DND-41 (cell line): Measurements from ENCODE around the gene SLCO4A1.
A peak's percentile ranks its signal among the peaks of the same experiment; 100 is the strongest.

Experiments
- ATAC-seq: fragments of 200-7000 bp; cut with Tn5 transposase; 3 replicates; pipeline ENCODE4 v1.9.1; 2021; ENCODE audit warnings: low read depth; ENCODE audit not compliant: insufficient read depth
- DNase-seq: peaks from one replicate; pipeline ENCODE4 v3.0.0-alpha.2; 2020
- H2AFZ ChIP-seq: 2 replicates; pipeline ENCODE4 v1.6.0; 2012; ENCODE audit warnings: low read depth, low read length
- H3K27ac ChIP-seq: 2 replicates; pipeline ENCODE4 v1.5.1; 2012; ENCODE audit warnings: low read length, inconsistent platforms
- H3K27me3 ChIP-seq: fragments of 200-600 bp; sonication (generic); 2 replicates; pipeline ENCODE4 v1.6.0; 2012; ENCODE audit warnings: low read length, mild to moderate bottlenecking, inconsistent platforms; ENCODE audit not compliant: insufficient read depth, poor library complexity
- H3K36me3 ChIP-seq: 2 replicates; pipeline ENCODE4 v1.5.1; 2012; ENCODE audit warnings: low read length, inconsistent platforms; ENCODE audit not compliant: insufficient read depth
- H3K4me1 ChIP-seq: 2 replicates; pipeline ENCODE4 v1.5.1; 2012; ENCODE audit warnings: mild to moderate bottlenecking, low read length; ENCODE audit not compliant: insufficient read depth
- H3K4me2 ChIP-seq: 2 replicates; pipeline ENCODE4 v1.6.0; 2012; ENCODE audit warnings: mild to moderate bottlenecking, moderate library complexity, low read length, inconsistent platforms; ENCODE audit not compliant: insufficient read depth
- H3K4me3 ChIP-seq, 2 experiments: fragments of 200-600 bp in 1 of 2; shearing (Covaris generic) in 1 of 2; 2 replicates each; pipeline ENCODE4 v1.5.1; 2012 to 2016; ENCODE audit warnings: inconsistent platforms in 2 of 2, low read length in 2 of 2, mild to moderate bottlenecking in 2 of 2, low read depth in 1 of 2, moderate library complexity in 1 of 2
- H3K79me2 ChIP-seq: 2 replicates; pipeline ENCODE4 v1.6.0; 2012; ENCODE audit warnings: low read length, inconsistent platforms; ENCODE audit not compliant: insufficient read depth
- H3K9ac ChIP-seq: 2 replicates; pipeline ENCODE4 v1.6.0; 2012; ENCODE audit warnings: low read depth, mild to moderate bottlenecking, inconsistent platforms, low read length, moderate library complexity
- H3K9me3 ChIP-seq: 2 replicates; pipeline ENCODE4 v1.5.1; 2012; ENCODE audit warnings: low read length, moderate library complexity, mild to moderate bottlenecking, inconsistent platforms; ENCODE audit not compliant: insufficient read depth, severe bottlenecking
- H4K20me1 ChIP-seq: 2 replicates; pipeline ENCODE4 v1.6.0; 2012; ENCODE audit warnings: low read length; ENCODE audit not compliant: insufficient read depth
- CTCF ChIP-seq: IDR thresholded peaks from 2 replicates; pipeline ENCODE4 v1.5.1; 2012; ENCODE audit warnings: borderline replicate concordance, low read length, moderate library complexity, mild to moderate bottlenecking; ENCODE audit not compliant: poor library complexity, severe bottlenecking; ENCODE audit errors: extremely low read depth
- EZH2 ChIP-seq: IDR thresholded peaks from 3 replicates; pipeline ENCODE4 v1.6.1; 2012; ENCODE audit warnings: borderline replicate concordance, low read depth, mild to moderate bottlenecking, moderate library complexity, low read length, inconsistent platforms; ENCODE audit not compliant: severe bottlenecking

Gene SLCO4A1

GRCh38 chr20:62640870-62641269, 1.4 kb upstream of the SLCO4A1 start:
- peaks cover 35% of the 10 kb centered on the region for H3K79me2 ChIP-seq
- no peak overlapping the region for H3K27ac ChIP-seq
- ATAC-seq (no peak), DNase-seq (no peak)
- H3K4me3 ChIP-seq = no peak overlapping the region
- H2AFZ ChIP-seq = no peak overlapping the region
- peaks cover 28% of the 10 kb centered on the region for H3K4me1 ChIP-seq
- TF ChIP-seq EZH2 (no peak), CTCF (no peak)
- H4K20me1 ChIP-seq = peaks cover 30% of the 10 kb centered on the region
- H3K9me3 ChIP-seq = no peaks in the 10 kb centered on the region
- H3K9ac ChIP-seq = no peak overlapping the region
- peaks cover 37% of the 10 kb centered on the region for H3K27me3 ChIP-seq
- H3K36me3 ChIP-seq = peaks cover 7% of the 10 kb centered on the region; the same call in 1 of the 2 replicates
- H3K4me2 ChIP-seq = no peak overlapping the region

GRCh38 chr20:62641321-62642050, 817 bp upstream of the SLCO4A1 start:
- Histone ChIP-seq H3K9ac (peak overlapping the region; percentile 77), H3K4me1 (peaks cover 28% of the 10 kb centered on the region)
- ATAC-seq = no peak

GRCh38 chr20:62642666-62643520, 590 bp downstream of the SLCO4A1 start:
- H3K4me2 ChIP-seq = peak overlapping the region; percentile 98
- H4K20me1 ChIP-seq = peaks cover 50% of the 10 kb centered on the region
- H3K9me3 ChIP-seq = no peaks in the 10 kb centered on the region
- peaks cover 28% of the 10 kb centered on the region for H3K4me1 ChIP-seq
- DNase-seq = peak; percentile 76
- peak overlapping the region; percentile 77 for H3K9ac ChIP-seq
- H3K79me2 ChIP-seq = peaks cover 56% of the 10 kb centered on the region
- TF ChIP-seq CTCF (no peak), EZH2 (no peak)
- H3K27me3 ChIP-seq = peaks cover 22% of the 10 kb centered on the region
- H2AFZ ChIP-seq = peak overlapping the region; percentile 80
- H3K27ac ChIP-seq = peak overlapping the region; percentile 61
- peak; percentile 59 for ATAC-seq
- H3K4me3 ChIP-seq = peak overlapping the region; percentile 77 to 86
- H3K36me3 ChIP-seq = peaks cover 7% of the 10 kb centered on the region; the same call in 1 of the 2 replicates

More at GRCh38 chr20:62641321-62642050, 817 bp upstream of the SLCO4A1 start:
- TF ChIP-seq CTCF (no peak), EZH2 (no peak)
- Histone ChIP-seq H2AFZ (peak overlapping the region; percentile 97), H3K36me3 (peaks cover 7% of the 10 kb centered on the region; the same call in 1 of the 2 replicates), H3K4me3 (peak overlapping the region; percentile 77 to 86), H3K79me2 (peaks cover 42% of the 10 kb centered on the region), H3K4me2 (peak overlapping the region; percentile 98), H3K9me3 (no peaks in the 10 kb centered on the region), H4K20me1 (peaks cover 36% of the 10 kb centered on the region), H3K27me3 (peaks cover 31% of the 10 kb centered on the region), H3K27ac (peak overlapping the region; percentile 76)
- no peak for DNase-seq
